ENCODE data around the gene TCHHL1. TPM values are rescaled to one million over a fixed set of nuclear protein-coding genes. Genes with fewer than 3 reads are reported as not detected.

Gene TCHHL1
- total RNA-seq, 1 experiment from 2014 or later = not detected

DNA sequence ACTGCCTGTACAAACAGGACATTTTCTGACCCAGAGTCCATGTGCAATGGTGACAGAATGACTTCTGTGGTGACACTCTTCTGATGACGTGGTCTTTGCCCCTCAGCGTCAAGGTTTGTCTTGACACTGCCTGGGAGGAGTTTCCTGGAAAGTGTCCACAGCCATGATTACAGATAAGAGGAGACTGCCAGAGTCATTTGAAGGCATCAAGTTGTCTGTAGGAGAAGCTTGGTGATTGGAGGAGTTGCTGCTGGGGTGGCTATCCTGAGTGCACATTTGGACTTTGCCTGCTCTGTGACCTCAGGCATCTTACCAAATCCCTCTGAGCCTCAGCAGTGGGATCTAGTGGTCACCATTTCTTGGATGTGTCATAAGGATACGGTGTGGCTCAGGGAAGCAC lies 17.7 kb downstream of the TCHHL1 start:
- no peak overlapping the region for H2BK12ac ChIP-seq (ENCODE audit: insufficient read length, low read depth, low read length)

More for the DNA sequence above, 17.7 kb downstream of the TCHHL1 start:
- no CpG with 5 or more reads among the region's 3 CpGs for WGBS (ENCODE audit: extremely low coverage, insufficient read length, low lambda C conversion rate)
- Histone ChIP-seq H3K27me3 (ENCODE audit: insufficient read depth, low read length) (no peaks in the 10 kb centered on the region), H3K27ac (ENCODE audit: insufficient read length, low read depth, low read length) (no peak overlapping the region), H2BK15ac (ENCODE audit: low read depth, low read length) (no peak overlapping the region), H4K91ac (ENCODE audit: insufficient read length, low read depth, low read length) (no peak overlapping the region), H4K8ac (replicated peaks; ENCODE audit: insufficient read length, low read depth, low read length) (no peak overlapping the region), H3K4ac (ENCODE audit: low read depth, low read length) (no peak overlapping the region), H3K23ac (ENCODE audit: insufficient read length, low read depth, low read length) (no peak overlapping the region), H3K79me2 (ENCODE audit: insufficient read depth, low read length) (no peaks in the 10 kb centered on the region), H3K4me2 (ENCODE audit: insufficient read depth, insufficient read length, low read length) (no peak overlapping the region), H2BK120ac (ENCODE audit: low read depth, low read length, poor library complexity, severe bottlenecking) (no peak overlapping the region), H3K9me3 (ENCODE audit: control insufficient read depth, low read depth, low read length) (peaks cover 29% of the 10 kb centered on the region), H2AK5ac (ENCODE audit: insufficient read length, low read length) (no peak overlapping the region), H3K23me2 (ENCODE audit: insufficient read length, low read depth, low read length, poor library complexity, severe bottlenecking) (no peaks in the 10 kb centered on the region), H4K5ac (ENCODE audit: insufficient read length, low read depth, low read length) (no peak overlapping the region), H2AFZ (ENCODE audit: low read length) (no peak overlapping the region), H2BK5ac (ENCODE audit: insufficient read length, low read length) (no peak overlapping the region), H3K56ac (ENCODE audit: insufficient read length, low read depth, low read length) (no peak overlapping the region), H3T11ph (ENCODE audit: low read length) (no peak overlapping the region), H3K14ac (ENCODE audit: insufficient read depth, low read length) (no peak overlapping the region), H3K4me1 (ENCODE audit: insufficient read depth, low read length) (no peaks in the 10 kb centered on the region), H3K18ac (ENCODE audit: insufficient read length, low read depth, low read length) (no peak overlapping the region), H4K20me1 (ENCODE audit: control insufficient read depth, insufficient read depth, insufficient read length) (no peaks in the 10 kb centered on the region), H3K9ac (ENCODE audit: extremely low read depth, insufficient read length, low read length) (no peak overlapping the region), H3K79me1 (ENCODE audit: insufficient read depth, low read depth, low read length, poor library complexity, severe bottlenecking) (no peaks in the 10 kb centered on the region), H2BK20ac (ENCODE audit: low read depth, low read length, poor library complexity, severe bottlenecking) (no peak overlapping the region)
- peaks cover 36 to 91% of the 10 kb centered on the region in 2 experiments for H3K9me3 Mint-ChIP-seq
- TF ChIP-seq CTCF (conservative IDR thresholded peaks at IDR 0.05) = no peak
- DNase-seq = no peak
- H3K36me3 Mint-ChIP-seq (ENCODE audit: insufficient read depth in 1 of 3, low read depth in 3 of 3) = peaks cover 0 to 8% (median 0%) of the 10 kb centered on the region in 3 experiments; a peak in 2 of 7 replicates
- H3K27ac Mint-ChIP-seq = no peak overlapping the region
- H3K4me3 Mint-ChIP-seq = no peak overlapping the region
- H3K27me3 Mint-ChIP-seq (ENCODE audit: low read depth) = peaks cover 2% of the 10 kb centered on the region; the same call in 1 of the 2 replicates
- no peaks in the 10 kb centered on the region for H3K4me1 Mint-ChIP-seq
